ENCODE data around the gene RAMP1. TPM values are rescaled to one million over a fixed set of nuclear protein-coding genes. Genes with fewer than 3 reads are reported as not detected.
A peak's percentile ranks its signal among the peaks of the same experiment; 100 is the strongest.

Gene RAMP1
- total and polyA plus RNA-seq, 2 of the 4 experiments (the other 2 are of a cell fraction), result 15.8 to 77.1 TPM

DNA sequence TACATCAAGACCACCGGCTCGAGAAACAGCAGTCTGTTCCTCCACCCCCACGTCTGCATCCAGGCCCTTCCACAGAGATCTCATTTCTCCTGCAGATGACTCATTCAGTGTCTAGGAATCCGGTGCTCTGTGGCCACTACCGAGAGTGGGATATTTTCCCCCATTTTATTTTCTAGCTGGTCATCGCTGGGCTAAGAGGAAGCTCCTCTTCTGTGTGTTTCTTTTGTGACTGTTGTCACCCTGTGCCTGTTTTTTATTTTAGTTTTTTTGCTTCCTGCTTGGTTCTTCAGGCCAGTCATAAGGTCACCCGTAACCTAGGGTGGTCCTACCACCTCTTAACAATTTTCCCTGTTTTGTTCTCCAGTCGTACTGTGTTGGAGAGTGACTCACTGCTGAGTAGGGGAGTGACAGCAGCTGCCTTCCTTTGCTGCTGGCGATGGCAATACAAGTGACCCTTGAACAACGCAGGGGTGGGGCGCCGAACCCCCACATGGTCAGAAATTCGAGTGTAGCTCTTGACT is 6.7 kb downstream of the RAMP1 start:
- POLR2A ChIA-PET (ENCODE audit: unreplicated experiment), result no interaction called here
- intact Hi-C loops (cut with micrococcal nuclease), result no loop called here

More for the DNA sequence above, 6.7 kb downstream of the RAMP1 start:
- peak overlapping the region; percentile 95 for H4K91ac ChIP-seq (ENCODE audit: insufficient read depth, low read depth, low read length)
- H3K56ac ChIP-seq (ENCODE audit: extremely low read depth, insufficient read depth, low read length), result peak overlapping the region; percentile 60; the same call in 1 of the 2 replicates
- H2BK5ac ChIP-seq (ENCODE audit: low read depth, low read length, poor library complexity, severe bottlenecking), result peak overlapping the region; percentile 95
- H3K79me1 ChIP-seq (ENCODE audit: low read depth in 1 of 2, low read length in 2 of 2), result peaks cover 0 to 27% of the 10 kb centered on the region in 2 experiments; a peak in 2 of 4 replicates
- WGBS, 2 experiments (ENCODE audit: extremely low coverage in 2 of 2, insufficient read length in 1 of 2), result no CpG with 5 or more reads among the region's 13 CpGs
- no peaks in the 10 kb centered on the region for H4K20me1 ChIP-seq (ENCODE audit: insufficient read depth, low read length)
- peak overlapping the region; percentile 94; the same call in 2 of the 3 replicates for H2BK15ac ChIP-seq (ENCODE audit: low read depth, low read length)
- peaks cover 23% of the 10 kb centered on the region for H3K9me1 ChIP-seq (ENCODE audit: insufficient read depth, low read length)
- DNase-seq (peak; percentile 78), ATAC-seq (ENCODE audit: low read depth) (peak; percentile 84)
- peak overlapping the region; percentile 20; the same call in 1 of the 2 replicates for H3K9ac ChIP-seq (ENCODE audit: low read depth, low read length)
- BruUV-seq (replicated peaks), result no TSS peak
- H3K9me3 ChIP-seq (ENCODE audit: control insufficient read depth, insufficient read depth, low read length), result no peaks in the 10 kb centered on the region
- peak overlapping the region; percentile 85 for H3K27ac ChIP-seq (ENCODE audit: insufficient read depth, low read length)
- peak overlapping the region; percentile 86; the same call in 1 of the 2 replicates for H3K23ac ChIP-seq (ENCODE audit: low read depth, low read length)
- H3K27me3 ChIP-seq (ENCODE audit: control insufficient read depth, insufficient read depth, low read length), result no peaks in the 10 kb centered on the region
- dilution Hi-C loops (cut with HindIII; ENCODE audit: low sequenced_read_pairs, unreplicated experiment), result no loop called here
- peak overlapping the region; percentile 74 to 93 for H4K8ac ChIP-seq (ENCODE audit: low read depth in 2 of 2, low read length in 2 of 2)
- TF ChIP-seq CHD1 (IDR thresholded peaks at IDR 0.05; ENCODE audit: low read depth, low read length), result no peak
- 0 out of 2 replicates have a peak, but pooled peaks have one; percentile 17 for TF ChIP-seq CEBPB (IDR thresholded peaks at IDR 0.05; ENCODE audit: low read depth, low read length)
- TF ChIP-seq RAD21 (IDR thresholded peaks at IDR 0.05; ENCODE audit: low read length), result no peak
- TF ChIP-seq FOS (IDR thresholded peaks at IDR 0.05; ENCODE audit: low read depth, low read length), result peak; percentile 69
- CTCF ChIA-PET, result no interaction called here
- H2BK120ac ChIP-seq (ENCODE audit: low read depth, low read length), result peak overlapping the region; percentile 92
- no peak overlapping the region for H3K4me3 ChIP-seq (ENCODE audit: insufficient read depth, low read depth, low read length)
- H3K4ac ChIP-seq (ENCODE audit: low read depth, low read length), result peak overlapping the region; percentile 98
- no peaks in the 10 kb centered on the region for H3K36me3 ChIP-seq (ENCODE audit: control insufficient read depth, insufficient read depth, low read length)
- peak overlapping the region; percentile 85 for H4K5ac ChIP-seq (ENCODE audit: low read depth, low read length)
- H3K4me1 ChIP-seq (ENCODE audit: control insufficient read depth, insufficient read depth, low read length), result peaks cover 23% of the 10 kb centered on the region
- H2AK9ac ChIP-seq (replicated peaks; ENCODE audit: low read depth, low read length, poor library complexity), result peak overlapping the region; percentile 29
- in situ Hi-C loops (cut with MboI; ENCODE audit: low sequenced_read_pairs), result no loop called here
- peak overlapping the region; percentile 55 for H3K4me2 ChIP-seq (ENCODE audit: low read depth, low read length)
- peak overlapping the region; percentile 73 for H2AFZ ChIP-seq (replicated peaks; ENCODE audit: low read length, poor library complexity)
- H3K14ac ChIP-seq (replicated peaks; ENCODE audit: low read depth, low read length), result peak overlapping the region; percentile 94
- peak overlapping the region; percentile 73 for H3K18ac ChIP-seq (ENCODE audit: low read depth, low read length)
- H2BK20ac ChIP-seq (ENCODE audit: low read depth, low read length), result peak overlapping the region; percentile 97
- peak overlapping the region; percentile 78 for H2AK5ac ChIP-seq (ENCODE audit: low read depth, low read length)
